22Rv1 (cell line): ENCODE measurements around the gene L2HGDH.

Source experiments
- CTCF ChIP-seq: fragments of 450-650 bp; IDR thresholded peaks from 2 replicates; pipeline ENCODE4 v1.5.1; 2017; ENCODE audit warnings: mild to moderate bottlenecking
- ZFX ChIP-seq: fragments of 450-650 bp; IDR thresholded peaks from 2 replicates; pipeline ENCODE4 v1.6.1; 2017; ENCODE audit warnings: antibody characterized with exemption, borderline replicate concordance

GRCh38 chr14:50254248-50254647 is 57.8 kb downstream of the L2HGDH start:
- no peak for TF ChIP-seq CTCF
- TF ChIP-seq ZFX: no peak
